ENCODE results near the gene TMEM147. TPM values are rescaled to one million over a fixed set of nuclear protein-coding genes. Genes with fewer than 3 reads are reported as not detected.
"Not testable (repeated sequence)": the region's sequence is repeated elsewhere in the genome, so short reads cannot be mapped to it uniquely, and the experiment has no call there.

The TMEM147 gene
- total RNA-seq, 1 donor from 2014 or later = 41.2 TPM

- no peak for DNase-seq
Observed at GRCh38 chr19:35563207-35563829, 17.9 kb downstream of the TMEM147 start, which contains the start of gene ATP4A. Gene ATP4A, minus strand, starts transcription at chr19:35563658. Its CDS starts 29 bp downstream, at chr19:35563629.

GRCh38 chr19:35565016-35565856, 19.8 kb downstream of the TMEM147 start:
- DNase-seq = no peak

- DNase-seq = no peak
Observed at GRCh38 chr19:35566738-35567137, 21.3 kb downstream of the TMEM147 start.

- no peak for DNase-seq
Observed at GRCh38 chr19:35569281-35569781, 23.9 kb downstream of the TMEM147 start.

- no peak for DNase-seq
Observed at GRCh38 chr19:35571406-35571965, 26.1 kb downstream of the TMEM147 start.

- no peak for DNase-seq
Observed at GRCh38 chr19:35577918-35578317, 32.5 kb downstream of the TMEM147 start.

- DNase-seq = no peak
Observed at GRCh38 chr19:35578707-35579106, 33.3 kb downstream of the TMEM147 start.

GRCh38 chr19:35582760-35583159, 37.3 kb downstream of the TMEM147 start:
- no peak for DNase-seq

- no peak for DNase-seq
Observed at GRCh38 chr19:35585848-35586247, 40.4 kb downstream of the TMEM147 start, which contains the start of gene PMIS2. Gene PMIS2, plus strand, starts transcription at chr19:35586173. Its CDS starts 87 bp downstream, at chr19:35586260.

- DNase-seq = no peak
Observed at GRCh38 chr19:35587321-35587720, 41.9 kb downstream of the TMEM147 start.

GRCh38 chr19:35590875-35591274, 45.4 kb downstream of the TMEM147 start:
- DNase-seq = no peak

- no peak for DNase-seq
Observed at GRCh38 chr19:35592226-35592625, 46.8 kb downstream of the TMEM147 start.

- DNase-seq = not testable (repeated sequence)
Observed at GRCh38 chr19:35595026-35595425, 49.6 kb downstream of the TMEM147 start.

GRCh38 chr19:35595928-35596327, 50.5 kb downstream of the TMEM147 start:
- no peak for DNase-seq

GRCh38 chr19:35596366-35596999, 51.1 kb downstream of the TMEM147 start:
- no peak for DNase-seq

Other genes with a start within 250 kb of the TMEM147 start
- gene CD22, start 216.4 kb upstream of the TMEM147 start, total RNA-seq = 0.99 TPM
- gene FFAR1, start 197.7 kb upstream of the TMEM147 start, total RNA-seq = not detected
- 0.10 TPM for gene FFAR3, start 187.2 kb upstream of the TMEM147 start, total RNA-seq
- not detected for gene GPR42, start 174.6 kb upstream of the TMEM147 start, total RNA-seq
- 0.99 TPM for gene FFAR2, start 97.4 kb upstream of the TMEM147 start, total RNA-seq
- 579 TPM for gene KRTDAP, start 55.2 kb upstream of the TMEM147 start, total RNA-seq
- 456 TPM for gene DMKN, start 32.0 kb upstream of the TMEM147 start, total RNA-seq
- gene SBSN, start 17.3 kb upstream of the TMEM147 start, total RNA-seq = 197 TPM
- gene GAPDHS, start 12.2 kb upstream of the TMEM147 start, total RNA-seq = 0.20 TPM
- not detected for gene ATP4A, start 18.0 kb downstream of the TMEM147 start, total RNA-seq
- not detected for gene PMIS2, start 40.5 kb downstream of the TMEM147 start, total RNA-seq
- gene HAUS5, start 67.1 kb downstream of the TMEM147 start, total RNA-seq = 6.9 TPM
- 21.8 TPM for gene RBM42, start 83.4 kb downstream of the TMEM147 start, total RNA-seq
- 0.79 TPM for gene ETV2, start 96.1 kb downstream of the TMEM147 start, total RNA-seq
- 238 TPM for gene COX6B1, start 102.7 kb downstream of the TMEM147 start, total RNA-seq
- gene UPK1A, start 120.9 kb downstream of the TMEM147 start, total RNA-seq = 0.49 TPM
- gene ZBTB32, start 158.9 kb downstream of the TMEM147 start, total RNA-seq = not detected
- gene KMT2B, start 172.4 kb downstream of the TMEM147 start, total RNA-seq = 11.8 TPM
- gene IGFLR1, start 196.8 kb downstream of the TMEM147 start, total RNA-seq = 1.2 TPM
- gene U2AF1L4, start 199.8 kb downstream of the TMEM147 start, total RNA-seq = 5.9 TPM
- 10.1 TPM for gene PSENEN, start 200.0 kb downstream of the TMEM147 start, total RNA-seq
- gene LIN37, start 202.9 kb downstream of the TMEM147 start, total RNA-seq = 4.2 TPM
- 18.4 TPM for gene HSPB6, start 211.4 kb downstream of the TMEM147 start, total RNA-seq
- 4.5 TPM for gene PROSER3, start 212.6 kb downstream of the TMEM147 start, total RNA-seq
- 5.1 TPM for gene ARHGAP33, start 229.9 kb downstream of the TMEM147 start, total RNA-seq